HG03139 (cell line): ENCODE data around the gene NOPCHAP1.
"Not testable (repeated sequence)": the region's sequence is repeated elsewhere in the genome, so short reads cannot be mapped to it uniquely, and the experiment has no call there.

Experiments used
- ATAC-seq: cut with Tn5 transposase; IDR thresholded peaks from one replicate; pipeline ENCODE4 v1.9.1; 2021; ENCODE audit not compliant: unreplicated experiment

NOPCHAP1 gene, protein sequence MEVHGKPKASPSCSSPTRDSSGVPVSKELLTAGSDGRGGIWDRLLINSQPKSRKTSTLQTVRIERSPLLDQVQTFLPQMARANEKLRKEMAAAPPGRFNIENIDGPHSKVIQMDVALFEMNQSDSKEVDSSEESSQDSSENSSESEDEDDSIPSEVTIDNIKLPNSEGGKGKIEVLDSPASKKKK

DNA sequence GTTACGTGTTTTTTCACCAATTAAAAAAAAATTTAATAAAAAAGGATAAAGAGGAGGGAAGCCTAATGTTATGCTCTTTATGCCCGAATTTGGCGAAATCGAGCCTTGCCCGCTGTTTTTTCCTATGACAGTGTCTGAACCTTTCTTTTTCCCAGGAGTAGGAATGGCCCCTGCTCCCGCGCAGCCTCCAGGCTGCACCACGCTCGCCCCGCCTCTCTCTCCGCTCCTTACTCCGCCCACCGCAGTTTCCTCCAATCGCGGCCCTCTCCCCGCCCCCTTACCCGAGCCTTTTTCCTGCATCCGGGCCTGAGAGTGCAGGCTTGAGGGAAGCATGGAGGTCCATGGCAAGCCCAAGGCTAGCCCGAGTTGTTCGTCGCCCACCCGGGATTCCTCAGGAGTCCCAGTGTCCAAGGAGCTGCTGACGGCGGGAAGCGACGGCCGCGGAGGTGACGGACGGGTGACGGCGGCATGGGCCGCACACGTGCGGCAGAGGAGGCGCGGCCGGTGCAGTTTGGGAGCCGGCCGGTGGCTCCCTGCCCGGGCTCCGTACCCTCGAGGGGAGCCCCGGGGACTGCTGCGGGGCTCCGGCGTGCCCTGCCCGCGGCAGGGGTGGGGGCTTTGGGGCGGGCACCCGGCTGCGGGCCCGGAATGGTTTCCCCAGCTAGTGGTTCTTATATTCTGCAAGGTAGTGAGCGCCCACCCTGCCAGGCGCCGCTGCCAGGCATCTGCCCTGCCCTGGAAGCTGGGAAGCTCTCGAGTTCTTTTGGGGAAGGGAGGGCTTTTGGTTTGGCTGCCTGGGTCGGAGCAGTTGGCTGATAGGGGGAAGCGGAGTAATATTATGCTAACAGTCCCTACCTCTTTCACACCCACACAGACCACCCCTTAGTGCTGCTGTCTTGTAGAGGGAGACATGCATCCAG lies at the start of gene NOPCHAP1:
Gene NOPCHAP1 (plus strand): TSS at position 295 of the 920 bp plus-strand sequence. CDS start 37 bp downstream, at position 332.
- peak; percentile 99 for ATAC-seq

DNA sequence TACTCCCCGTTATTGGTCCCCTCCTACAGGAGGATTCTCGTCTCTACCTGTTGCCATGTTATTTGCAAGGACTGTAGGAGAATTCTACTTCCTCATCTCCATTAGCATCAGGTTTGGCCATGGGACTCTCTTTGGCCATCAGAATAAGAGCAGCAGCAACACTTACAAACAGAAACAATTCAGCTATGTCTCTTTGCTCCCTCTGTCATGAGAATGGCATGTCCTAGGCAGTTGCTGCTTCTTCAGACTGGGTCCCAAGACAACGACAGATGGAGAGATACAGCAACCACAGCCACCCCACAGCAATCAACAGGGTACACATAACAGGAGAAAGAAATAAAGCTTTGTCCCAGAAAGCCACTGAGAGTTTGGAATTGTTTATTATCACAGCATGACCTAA lies 47.7 kb upstream of the NOPCHAP1 start:
- no peak for ATAC-seq

DNA sequence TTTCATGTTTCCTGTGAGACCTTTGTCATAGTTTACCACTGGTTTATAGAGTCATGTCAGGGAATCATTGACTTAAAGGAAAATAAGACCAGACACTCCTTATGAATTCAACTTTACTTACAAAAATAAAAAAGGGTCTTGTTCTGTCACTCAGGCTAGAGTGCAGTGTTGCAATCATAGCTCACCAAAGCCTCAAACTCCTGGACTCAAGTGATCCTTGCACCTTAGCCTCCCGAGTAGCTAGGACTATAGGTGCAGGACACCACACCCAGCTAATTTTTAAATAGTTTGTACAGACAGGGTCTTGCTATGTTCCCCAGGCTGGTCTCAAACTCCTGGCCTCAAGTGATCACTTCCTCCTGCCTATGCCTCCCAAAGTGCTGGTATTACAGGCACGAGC lies 47.0 kb upstream of the NOPCHAP1 start:
- no peak for ATAC-seq

DNA sequence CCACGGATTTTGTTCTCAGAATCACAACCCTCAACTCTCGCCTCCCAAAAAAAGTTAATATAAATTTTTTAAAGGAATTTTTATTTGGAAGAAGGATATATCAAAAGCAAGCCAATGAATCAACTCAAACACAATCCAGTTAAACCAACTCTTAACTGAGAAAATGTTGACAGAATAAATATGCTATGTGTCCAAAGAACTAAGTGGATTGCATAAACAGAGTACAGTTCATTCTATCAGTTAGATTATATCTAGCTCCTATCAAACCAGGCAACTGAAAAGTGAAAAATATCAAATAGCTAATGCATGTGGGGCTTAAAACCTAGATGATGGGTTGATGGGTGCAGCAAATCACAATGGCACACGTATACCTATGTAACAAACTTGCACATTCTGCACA lies 44.7 kb upstream of the NOPCHAP1 start:
- ATAC-seq, result no peak

DNA sequence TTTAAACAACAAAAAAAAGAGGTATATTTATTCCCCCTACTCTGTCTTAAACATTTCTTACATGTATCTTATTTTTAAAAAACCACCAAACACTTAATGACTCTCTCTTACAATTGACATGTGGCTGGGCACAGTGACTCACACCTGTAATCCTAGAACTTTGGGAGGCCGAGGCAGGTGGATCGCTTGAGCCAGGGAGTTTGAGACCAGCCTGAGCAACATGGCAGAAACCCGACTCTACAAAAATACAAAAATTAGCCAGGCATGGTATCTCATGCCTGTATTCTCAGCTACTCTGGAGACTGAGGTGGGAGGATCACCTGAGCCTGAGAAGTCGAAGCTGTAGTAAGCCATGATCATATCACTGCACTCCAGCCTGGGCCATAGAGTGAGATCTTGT lies 44.0 kb upstream of the NOPCHAP1 start:
- ATAC-seq, result no peak

DNA sequence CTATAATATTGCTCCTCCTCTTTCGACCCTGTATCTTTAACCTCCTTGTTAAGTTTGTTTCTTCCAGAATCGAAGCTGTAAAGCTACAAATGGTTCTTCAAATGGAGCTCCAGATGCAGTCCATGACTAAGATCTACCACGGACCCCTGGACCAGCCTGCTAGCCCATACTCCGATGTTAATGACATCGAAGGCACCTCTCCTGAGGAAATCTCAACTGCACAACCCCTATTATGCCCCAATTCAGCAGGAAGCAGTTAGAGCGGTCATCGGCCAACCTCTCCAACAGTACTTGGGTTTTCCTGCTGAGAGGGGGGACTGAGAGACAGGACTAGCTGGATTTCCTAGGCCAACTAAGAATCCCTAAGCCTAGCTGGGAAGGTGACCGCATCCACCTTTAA lies 42.7 kb upstream of the NOPCHAP1 start:
- ATAC-seq, result not testable (repeated sequence)

DNA sequence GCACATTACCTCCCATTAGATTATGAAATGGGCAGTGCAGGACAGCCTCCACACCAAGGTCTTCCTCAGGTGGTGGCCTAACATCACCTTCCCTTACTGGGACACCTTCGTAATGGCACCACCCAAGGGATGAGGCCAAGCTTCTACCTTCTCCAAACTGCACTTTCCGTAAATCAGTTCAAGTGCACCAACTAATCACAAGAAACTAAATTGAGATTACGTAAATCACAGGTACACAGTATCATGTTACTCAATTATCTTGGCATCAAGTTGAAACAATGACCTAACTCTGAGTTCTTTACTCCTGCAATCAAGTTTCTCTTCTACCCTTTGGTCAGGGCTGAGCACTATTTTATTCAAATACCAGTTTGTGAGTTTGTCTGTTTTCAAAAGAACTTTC lies 41.9 kb upstream of the NOPCHAP1 start:
- ATAC-seq, result no peak

DNA sequence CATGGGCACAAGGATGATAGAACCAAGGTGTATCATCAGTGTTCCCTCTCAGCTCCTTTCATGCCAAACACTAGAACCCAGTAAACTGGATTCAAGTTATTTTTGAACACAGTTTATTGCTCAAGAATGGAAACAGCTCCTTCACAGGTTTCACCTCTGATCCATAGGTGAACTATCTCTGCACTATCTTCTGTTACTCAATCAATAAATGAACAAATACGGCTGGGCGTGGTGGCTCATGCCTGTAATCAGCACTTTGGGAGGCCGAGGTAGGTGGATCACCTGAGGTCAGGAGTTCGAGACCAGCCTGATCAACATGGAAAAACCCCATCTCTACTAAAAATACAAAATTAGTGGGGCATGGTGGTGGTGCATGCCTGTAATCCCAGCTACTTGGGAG lies 37.4 kb upstream of the NOPCHAP1 start:
- ATAC-seq, result not testable (repeated sequence)

DNA sequence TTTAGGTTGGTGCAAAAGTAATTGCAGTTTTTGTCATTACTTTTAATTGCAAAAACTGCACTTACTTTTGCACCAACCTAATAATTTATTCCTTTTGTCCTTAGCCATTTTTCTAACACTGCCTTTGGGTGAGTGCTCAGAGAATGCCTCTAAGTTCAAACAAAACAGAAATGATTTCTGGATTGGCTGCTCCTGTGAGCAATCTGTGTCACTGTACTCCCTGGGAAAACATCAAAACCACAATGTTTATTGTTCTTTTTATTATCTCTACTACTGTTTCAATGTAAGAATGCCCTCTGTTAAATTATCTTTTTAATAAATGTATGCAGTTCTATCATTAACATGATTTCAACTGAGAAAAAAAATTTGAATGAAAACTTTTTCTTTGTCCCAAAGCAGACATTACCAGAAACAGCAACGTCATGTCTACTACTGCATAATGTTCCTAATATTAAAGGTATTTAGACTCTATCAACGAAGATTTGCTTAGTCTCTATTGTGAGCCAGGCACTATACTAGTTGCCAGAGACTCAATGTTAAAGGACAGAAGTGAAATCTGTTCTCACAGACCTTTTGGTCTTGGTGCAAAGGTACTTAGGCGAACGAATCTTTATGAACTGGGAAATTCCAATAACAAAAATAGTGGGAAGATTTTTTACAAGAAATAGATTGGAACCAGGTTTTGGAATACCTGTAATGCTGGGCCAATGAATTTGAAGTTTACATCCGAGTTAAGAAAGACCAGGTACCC lies 34.2 kb upstream of the NOPCHAP1 start:
- ATAC-seq, result no peak

DNA sequence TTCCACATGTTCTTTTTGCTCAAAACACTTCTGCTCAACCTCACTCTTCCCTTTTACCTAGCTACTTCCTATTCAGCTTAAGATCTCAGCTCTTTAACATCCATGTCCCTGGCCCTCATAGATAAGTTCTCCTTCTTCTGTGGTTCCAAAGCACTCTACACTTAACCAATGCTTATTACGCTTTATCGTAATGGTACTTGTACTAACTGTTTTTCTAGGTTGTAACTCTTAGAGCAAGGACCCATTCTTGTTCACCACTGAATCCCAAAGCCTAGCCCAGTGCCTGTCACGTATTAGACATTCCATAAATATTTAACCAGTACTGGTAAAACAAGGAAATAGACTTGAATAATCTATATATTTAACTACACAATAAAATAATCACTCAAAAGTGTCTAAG lies 33.3 kb upstream of the NOPCHAP1 start:
- ATAC-seq, result no peak

DNA sequence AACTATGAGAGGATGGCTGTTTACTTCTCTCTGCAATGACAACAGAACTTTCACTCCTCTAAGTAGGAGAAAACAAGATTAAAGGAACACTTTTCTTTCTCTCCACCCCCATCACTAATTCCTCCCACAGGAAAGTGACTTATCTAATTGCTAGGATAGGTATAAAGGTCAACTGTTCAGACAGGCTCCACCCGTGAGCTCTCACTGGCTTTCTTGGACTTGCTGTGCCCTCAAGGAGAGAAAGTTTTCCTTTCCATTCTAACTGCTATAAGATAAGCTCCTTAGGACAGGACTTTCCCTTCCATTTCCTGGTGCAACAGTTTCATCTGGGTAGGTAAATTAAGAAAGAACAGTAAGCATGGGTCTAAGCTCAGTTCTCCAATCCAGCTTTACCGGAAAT lies 32.8 kb upstream of the NOPCHAP1 start:
- ATAC-seq, result no peak

DNA sequence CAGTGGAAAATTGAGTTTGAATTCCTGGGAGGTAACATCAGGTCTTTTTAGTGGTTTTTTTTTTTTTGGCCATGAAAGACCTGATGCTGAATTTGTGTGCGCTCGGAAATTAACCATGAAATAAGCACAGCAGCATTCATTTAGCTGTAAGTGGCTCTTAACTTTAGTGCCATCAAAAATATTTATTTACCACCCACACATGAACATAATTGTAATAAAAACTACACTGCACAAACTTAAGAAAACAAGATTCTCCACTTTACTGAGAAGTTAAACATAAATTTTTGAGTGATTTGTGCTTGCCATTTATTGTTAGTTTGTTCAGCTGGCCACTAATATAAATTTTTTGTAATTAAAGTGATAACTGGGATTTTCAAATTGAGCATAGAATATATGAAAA lies 30.4 kb upstream of the NOPCHAP1 start:
- no peak for ATAC-seq

DNA sequence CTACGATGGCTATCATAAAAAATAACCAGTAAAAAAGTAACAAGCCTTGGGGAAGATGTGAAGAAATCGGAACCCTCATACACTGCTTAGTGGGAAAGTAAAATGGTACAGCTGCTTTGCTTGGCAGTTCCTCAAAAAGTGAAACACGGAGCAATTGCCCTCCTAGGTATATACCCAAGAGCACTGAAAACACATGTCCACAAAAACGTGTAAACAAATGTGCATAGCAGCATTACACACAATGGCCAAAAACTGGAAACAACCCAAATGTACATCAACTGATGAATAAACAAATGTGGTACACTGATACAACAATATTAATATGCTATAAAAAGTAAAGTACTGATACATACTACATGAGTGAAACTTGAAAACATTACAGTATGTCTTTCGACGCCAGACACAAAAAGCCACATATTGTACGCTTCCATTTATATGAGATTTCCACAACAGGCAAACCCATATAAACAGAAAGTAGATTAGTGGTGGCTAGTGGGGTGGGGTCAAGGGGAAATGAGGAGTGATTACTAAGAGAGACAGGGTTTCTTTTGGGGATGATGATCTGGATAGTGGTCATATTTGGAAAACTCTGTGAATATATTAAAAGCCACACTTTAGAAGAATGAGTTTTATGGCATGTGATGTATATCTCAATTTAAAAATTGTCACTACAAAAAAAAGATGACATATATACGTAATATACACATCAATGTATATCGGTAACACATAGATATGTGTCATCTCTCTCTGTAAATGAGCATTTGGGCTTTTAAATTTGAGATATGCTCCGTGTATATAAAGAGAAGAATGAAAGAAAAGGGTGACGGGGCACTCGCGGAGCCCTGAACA lies 29.0 kb upstream of the NOPCHAP1 start:
- no peak for ATAC-seq

DNA sequence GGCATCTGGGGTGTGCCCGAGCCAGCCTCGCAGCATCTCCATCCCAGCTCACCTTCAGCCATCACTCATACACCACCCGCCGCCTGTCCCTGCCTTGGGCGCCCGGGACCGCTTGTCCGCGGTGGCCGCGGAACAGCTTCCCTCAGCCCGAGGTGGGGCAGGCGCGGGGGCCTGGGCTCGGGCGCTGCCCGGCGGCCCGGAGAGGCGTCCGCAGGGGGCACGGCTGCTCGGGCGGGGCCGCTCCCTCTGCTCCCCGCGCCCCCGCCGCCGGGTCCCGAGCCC lies 28.5 kb upstream of the NOPCHAP1 start:
- ATAC-seq, result no peak

DNA sequence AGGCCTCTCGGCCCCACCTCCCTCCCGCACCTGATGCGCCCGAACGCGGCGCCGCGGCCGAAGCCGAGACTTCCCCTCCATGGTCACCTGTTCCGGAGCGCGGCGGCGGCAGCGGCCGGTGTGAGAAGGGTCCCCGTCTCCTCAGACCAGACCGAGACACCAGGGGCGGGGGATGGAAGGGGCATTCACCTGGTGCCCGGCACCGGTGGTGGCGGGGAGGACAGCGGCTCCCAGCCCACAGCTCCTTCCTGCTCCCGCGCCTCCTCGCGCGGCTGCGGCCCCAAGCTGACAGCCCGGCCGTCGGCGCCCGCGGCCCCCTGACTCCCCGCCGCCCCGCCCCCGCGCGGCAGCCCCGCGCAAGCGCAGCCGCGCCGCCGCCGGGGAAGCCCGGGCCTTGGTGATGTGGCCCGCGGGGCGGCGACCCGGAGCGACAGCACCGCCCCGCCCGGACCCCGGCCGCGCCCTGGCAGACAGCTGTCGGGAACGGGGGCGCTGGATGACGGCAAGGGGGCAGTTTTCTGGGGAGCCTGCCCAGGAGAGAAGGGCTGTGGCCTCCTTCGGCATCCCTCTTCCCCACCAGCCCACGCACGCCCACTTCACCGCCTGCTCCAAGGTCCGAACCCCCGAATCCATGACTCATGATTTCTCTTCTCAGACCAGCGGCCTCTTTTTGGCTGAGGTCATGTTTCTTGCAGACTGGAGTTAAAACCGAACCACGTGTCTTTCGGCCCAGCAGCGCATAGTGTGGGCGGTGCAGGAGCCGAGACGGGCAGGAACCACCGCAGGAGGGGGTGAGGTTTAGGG lies 27.9 kb upstream of the NOPCHAP1 start, which contains the start of gene SLC41A2:
Gene SLC41A2 (minus strand): TSS at position 290 of the 804 bp plus-strand sequence. CDS start 29,763 bp downstream, outside the sequence.
- ATAC-seq, result peak; percentile 66

DNA sequence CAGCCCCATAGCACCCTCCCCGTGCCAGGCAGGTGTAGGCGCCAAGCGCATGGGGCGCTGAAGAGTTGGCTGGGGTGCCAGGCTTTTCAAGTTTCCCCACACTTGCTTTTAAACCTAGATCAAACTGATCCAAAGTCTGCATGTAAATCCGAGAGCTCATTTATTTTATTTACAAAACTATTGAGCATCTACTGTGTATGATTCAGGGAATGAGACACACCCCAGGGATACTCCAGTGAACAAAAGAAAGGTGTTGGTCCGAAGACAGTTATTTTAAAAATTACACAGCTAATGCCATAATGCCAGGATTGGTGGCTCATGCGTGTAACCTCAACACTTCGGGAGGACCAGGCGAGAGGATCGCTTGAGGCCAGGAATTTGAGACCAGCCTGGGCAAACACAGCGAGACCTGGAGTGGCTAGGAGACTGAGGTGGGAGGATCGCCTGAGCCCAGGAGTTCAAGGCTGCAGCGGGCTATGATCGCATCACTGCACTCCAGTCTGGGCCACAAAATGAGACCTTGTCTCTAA lies 27.2 kb upstream of the NOPCHAP1 start:
- no peak for ATAC-seq

DNA sequence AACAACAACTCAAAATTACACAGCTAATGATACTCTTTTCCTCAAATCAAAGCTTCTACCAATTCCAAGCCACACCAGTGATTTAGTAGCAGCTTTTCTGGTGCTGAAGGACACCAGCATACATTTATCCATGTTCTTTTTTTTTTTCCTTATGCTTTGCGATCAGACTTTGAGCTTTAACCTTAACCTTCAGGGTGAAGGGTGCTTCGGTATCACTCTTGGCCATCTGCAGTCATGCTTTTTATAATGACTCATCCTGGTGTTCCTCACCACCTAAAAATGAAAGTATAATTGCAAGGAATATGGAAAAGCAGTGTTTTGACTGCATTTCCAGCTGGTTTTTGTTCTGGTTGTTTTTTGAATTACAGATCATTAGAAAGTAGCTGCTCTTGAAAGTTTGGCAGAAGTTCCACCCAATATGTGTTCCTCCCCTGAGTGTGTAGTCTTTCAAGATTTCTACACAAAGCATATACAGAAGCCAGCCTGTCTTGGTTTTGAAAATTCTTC lies 26.7 kb upstream of the NOPCHAP1 start:
- ATAC-seq, result no peak

DNA sequence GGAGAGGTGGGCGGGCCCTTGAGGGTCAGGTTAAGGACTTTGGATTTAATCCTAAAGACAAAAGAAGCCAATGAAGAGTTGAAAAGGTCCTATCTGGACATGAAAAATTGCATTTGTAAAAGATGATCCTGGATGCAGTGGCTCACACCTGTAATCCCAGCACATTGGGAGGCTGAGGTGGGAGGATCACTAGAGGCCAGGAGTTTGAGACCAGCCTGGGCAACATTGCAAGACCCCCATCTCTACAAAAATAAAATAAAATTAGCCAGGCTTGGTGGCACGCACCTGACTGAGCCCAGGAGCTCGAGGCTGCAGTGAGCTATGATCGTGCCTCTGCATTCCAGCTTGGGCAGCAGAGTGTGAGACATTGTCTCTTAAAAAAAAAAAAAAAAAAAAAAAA lies 25.7 kb upstream of the NOPCHAP1 start:
- no peak for ATAC-seq

DNA sequence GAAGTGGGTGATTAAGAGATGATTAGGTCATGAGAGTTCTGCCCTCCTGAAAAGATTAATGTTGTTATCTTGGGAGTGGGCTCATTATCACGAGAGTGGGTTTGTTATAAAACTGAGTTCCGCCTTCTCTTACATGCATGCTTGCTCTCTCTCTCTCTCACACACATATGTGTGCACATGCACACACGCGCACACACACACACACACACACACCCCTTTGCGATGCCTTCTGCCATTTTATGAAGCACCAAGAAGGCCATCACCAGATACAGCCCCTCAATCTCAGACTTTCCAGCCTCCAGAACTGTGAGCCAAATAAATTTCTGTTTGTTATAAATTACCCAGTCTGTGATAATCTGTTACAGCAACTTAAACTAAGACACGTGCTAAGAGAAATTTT lies 22.4 kb upstream of the NOPCHAP1 start:
- ATAC-seq, result no peak
